Endothelial cell of umbilical vein (primary cell): Measurements from ENCODE around the gene LRG1. TPM values are rescaled to one million over a fixed set of nuclear protein-coding genes. Genes with fewer than 3 reads are reported as not detected.

Experiments used
- BruUV-seq: library from RNA; stranded (reverse); fragments of 400-500 nt; replicated peaks from 2 replicates; lab custom pipeline; 2021; lab: Mats Ljungman, UMichigan
- CTCF ChIA-PET: fragments of 300-600, 350-600 bp; sonication (Branson Sonifier 250); formaldehyde crosslinking; loops from one replicate; lab custom pipeline; 2021; ENCODE audit warnings: antibody characterized with exemption, inconsistent platforms; lab: Charles Lee
- POLR2A ChIA-PET: fragments of 300-600, 350-600 bp; sonication (Branson Sonifier 250); formaldehyde crosslinking; loops from one replicate; lab custom pipeline; 2021; ENCODE audit warnings: antibody characterized with exemption, inconsistent platforms; lab: Charles Lee
- DNase-seq: peaks from one replicate; pipeline ENCODE4 v3.0.0-alpha.2; 2011; ENCODE audit warnings: low read depth, low spot score
- FAIRE-seq: peaks from 2 replicates; lab custom pipeline; 2011; peaks lifted over from hg19 to GRCh38; lab: Jason Lieb, UNC
- H2AFZ ChIP-seq: 2 replicates; pipeline ENCODE4 v1.6.0; 2012; ENCODE audit warnings: low read depth, low read length, control low read depth, inconsistent platforms
- H3K27ac ChIP-seq: 2 replicates; pipeline ENCODE4 v1.5.1; 2011; ENCODE audit warnings: low read depth, mild to moderate bottlenecking, control low read depth, low read length, moderate library complexity; ENCODE audit not compliant: insufficient read depth
- H3K27me3 ChIP-seq, 2 experiments: 2 replicates each; pipeline versions ENCODE4 v1.6.0 to v1.6.1; 2011; ENCODE audit warnings: low read length in 2 of 2, mixed read lengths in 1 of 2; ENCODE audit not compliant: control insufficient read depth in 2 of 2, insufficient read depth in 2 of 2
- H3K36me3 ChIP-seq, 2 experiments: 2 replicates in 1 of 2; 3 replicates in 1 of 2; pipeline ENCODE4 v1.5.1; 2011; ENCODE audit warnings: low read length in 2 of 2, mild to moderate bottlenecking in 1 of 2, moderate library complexity in 1 of 2; ENCODE audit not compliant: control insufficient read depth in 2 of 2, insufficient read depth in 2 of 2; ENCODE audit errors: extremely low read depth in 1 of 2
- H3K4me1 ChIP-seq: 3 replicates; pipeline ENCODE4 v1.5.1; 2011; ENCODE audit warnings: mild to moderate bottlenecking, low read length; ENCODE audit not compliant: control insufficient read depth, insufficient read depth; ENCODE audit errors: extremely low read depth
- H3K4me2 ChIP-seq: 2 replicates; pipeline ENCODE4 v1.6.1; 2011; ENCODE audit warnings: low read length, control low read depth, mixed read lengths; ENCODE audit not compliant: insufficient read depth
- H3K4me3 ChIP-seq, 3 experiments: fragments of 200-600 bp in 1 of 3; sonication (generic), shearing (Covaris generic) in 1 of 3; replicated peaks in 1 of 3; 2 replicates each; pipeline ENCODE4 v1.5.1; 2011 to 2016; ENCODE audit warnings: control low read depth in 3 of 3, low read length in 3 of 3, mild to moderate bottlenecking in 2 of 3, inconsistent platforms in 1 of 3, low read depth in 1 of 3, moderate library complexity in 1 of 3; ENCODE audit not compliant: insufficient read depth in 1 of 3
- H3K79me2 ChIP-seq: 2 replicates; pipeline ENCODE4 v1.6.0; 2012; ENCODE audit warnings: low read length, inconsistent platforms; ENCODE audit not compliant: control insufficient read depth, insufficient read depth
- H3K9ac ChIP-seq: replicated peaks from 2 replicates; pipeline ENCODE3; 2011; ENCODE audit warnings: low read length, control low read depth; ENCODE audit not compliant: insufficient read depth; ENCODE audit errors: extremely low read depth
- H3K9me1 ChIP-seq: replicated peaks from 3 replicates; pipeline ENCODE4 v1.6.0; 2011; ENCODE audit warnings: mild to moderate bottlenecking, low read length; ENCODE audit not compliant: control insufficient read depth, insufficient read depth; ENCODE audit errors: extremely low read depth
- H3K9me3 ChIP-seq: replicated peaks from 2 replicates; pipeline ENCODE4 v1.5.1; 2012; ENCODE audit warnings: low read length, inconsistent platforms; ENCODE audit not compliant: control insufficient read depth, insufficient read depth
- H4K20me1 ChIP-seq: replicated peaks from 2 replicates; pipeline ENCODE3; 2011; ENCODE audit warnings: mild to moderate bottlenecking, low read length; ENCODE audit not compliant: control insufficient read depth, insufficient read depth; ENCODE audit errors: extremely low read depth
- CTCF ChIP-seq, 2 donors: IDR thresholded peaks; 1 replicate in 1 of 2; 2 replicates in 1 of 2; pipeline ENCODE4 v1.5.1; 2011; ENCODE audit warnings: low read length in 2 of 2, mild to moderate bottlenecking in 2 of 2, moderate library complexity in 2 of 2, control low read depth in 1 of 2, inconsistent platforms in 1 of 2, low read depth in 1 of 2; ENCODE audit not compliant: insufficient read depth in 1 of 2; ENCODE audit errors: extremely low read depth in 1 of 2
- EZH2 ChIP-seq: IDR thresholded peaks from 2 replicates; pipeline ENCODE4 v1.6.1; 2012; ENCODE audit warnings: borderline replicate concordance, low read depth, mild to moderate bottlenecking, moderate library complexity, low read length, inconsistent platforms; ENCODE audit not compliant: severe bottlenecking
- FOS ChIP-seq: IDR thresholded peaks from 2 replicates; pipeline ENCODE4 v1.6.1; 2011; ENCODE audit warnings: mild to moderate bottlenecking, low read length, moderate library complexity, borderline replicate concordance; ENCODE audit not compliant: insufficient read depth
- GATA2 ChIP-seq: IDR thresholded peaks from 2 replicates; pipeline ENCODE4 v1.7.0; 2011; ENCODE audit warnings: low read depth, mild to moderate bottlenecking, moderate library complexity, mixed read lengths, low read length; ENCODE audit not compliant: insufficient read length, insufficient read depth
- JUN ChIP-seq: IDR thresholded peaks from 2 replicates; pipeline ENCODE4 v1.6.1; 2011; ENCODE audit warnings: borderline replicate concordance, low read depth; ENCODE audit not compliant: insufficient read length, insufficient read depth
- MAX ChIP-seq: IDR thresholded peaks from 2 replicates; pipeline ENCODE4 v1.6.1; 2011; ENCODE audit not compliant: insufficient read depth, insufficient read length
- MYC ChIP-seq: IDR thresholded peaks from one replicate; pipeline ENCODE4 v1.6.1; 2011; ENCODE audit warnings: mild to moderate bottlenecking, low read depth, low read length
- POLR2A ChIP-seq: IDR thresholded peaks from 2 replicates; pipeline ENCODE4 v1.6.1; 2012; ENCODE audit warnings: low read depth, mild to moderate bottlenecking, control low read depth, low read length
- POLR2AphosphoS5 ChIP-seq: IDR thresholded peaks from 2 replicates; pipeline ENCODE4 v1.6.1; 2012; ENCODE audit warnings: low read depth, mild to moderate bottlenecking, control low read depth, low read length, moderate library complexity; ENCODE audit not compliant: insufficient read depth
- dilution Hi-C: fragments of 300-500 bp; cut with MboI; formaldehyde crosslinking; loops from one replicate; pipeline ENCODE4 v1.15.0; 2019; ENCODE audit warnings: low sequenced_read_pairs; ENCODE audit not compliant: extremely low pct_ligation_motif_present
- intact Hi-C: fragments of 100-400 bp; cut with micrococcal nuclease; formaldehyde crosslinking; loops from one replicate; pipeline ENCODE4 v1.10.0; 2022
- polyA plus RNA-seq, 4 experiments: library from polyadenylated mRNA; depleted of rRNA in 3 of 4; stranded (reverse) in 3 of 4; unstranded in 1 of 4; fragments of >200 nt; gene quantifications; 2 replicates each; pipeline versions ENCODE4 v1.2.1 to v1.2.3, GENCODE V29; 2011 to 2012; ENCODE audit warnings: missing spikeins in 1 of 4
- total RNA-seq: library from RNA; stranded (reverse); gene quantifications from 2 replicates; pipeline ENCODE4 v1.2.3, GENCODE V29; 2021

LRG1 gene
- total and polyA plus RNA-seq, 2 donors (not counting 3 experiments of a cell fraction or from before 2014, with no cell fraction given), result 0.21 to 0.31 TPM

- H3K9ac ChIP-seq, result no peak overlapping the region
- ChIA-PET POLR2A (interaction anchor here (0.6 kb wide), 1 partner anchor 152 kb away, joined by 5 read pairs; no protein-coding TSS in a partner anchor), CTCF (interaction anchor here (1.0 to 4.7 kb wide), 2 partner anchors 9 to 17 kb away, joined by 7 to 54 read pairs; no protein-coding TSS in a partner anchor)
- DNase-seq (no peak), FAIRE-seq (no peak)
- peak overlapping the region; percentile 7 for H3K27ac ChIP-seq
- no peak overlapping the region for H3K4me2 ChIP-seq
- dilution Hi-C loops (no loop called here), intact Hi-C loops (no loop called here)
- no peak overlapping the region for H3K4me3 ChIP-seq
- H3K36me3 ChIP-seq, result peaks cover 3 to 8% of the 10 kb centered on the region in 2 experiments
- H3K9me3 ChIP-seq, result no peaks in the 10 kb centered on the region
- H3K79me2 ChIP-seq, result no peaks in the 10 kb centered on the region
- TF ChIP-seq CTCF (IDR thresholded peaks at IDR 0.05; ENCODE audit: extremely low read depth in 1 of 2, insufficient read depth in 1 of 2, low read depth in 1 of 2, low read length in 2 of 2) (no peak), MYC (no peak)
- H3K27me3 ChIP-seq, result no peaks in the 10 kb centered on the region
- H4K20me1 ChIP-seq, result no peaks in the 10 kb centered on the region
- no TSS peak for BruUV-seq
- H3K4me1 ChIP-seq, result peaks cover 10% of the 10 kb centered on the region
- H2AFZ ChIP-seq, result no peak overlapping the region
- H3K9me1 ChIP-seq, result no peaks in the 10 kb centered on the region
Observed at GRCh38 chr19:4507150-4507452, 32.7 kb downstream of the LRG1 start.

GRCh38 chr19:4506449-4507149 is 33.2 kb downstream of the LRG1 start:
- H2AFZ ChIP-seq, result no peak overlapping the region
- BruUV-seq, result no TSS peak
- no peaks in the 10 kb centered on the region for H3K9me3 ChIP-seq
- peaks cover 3 to 13% of the 10 kb centered on the region in 2 experiments for H3K36me3 ChIP-seq
- peak; percentile 69 for DNase-seq
- no peaks in the 10 kb centered on the region for H3K9me1 ChIP-seq
- H3K4me3 ChIP-seq, result no peak overlapping the region
- intact Hi-C loops, result no loop called here
- POLR2A ChIA-PET, result interaction anchor here (0.6 kb wide), 1 partner anchor 151 kb away, joined by 5 read pairs; no protein-coding TSS in a partner anchor
- TF ChIP-seq POLR2A (no peak), FOS (peak; percentile 88), MYC (no peak), MAX (no peak), EZH2 (no peak), CTCF (IDR thresholded peaks at IDR 0.05; ENCODE audit: extremely low read depth in 1 of 2, insufficient read depth in 1 of 2, low read depth in 1 of 2, low read length in 2 of 2) (no peak), POLR2AphosphoS5 (peak; percentile 31), JUN (peak; percentile 63), GATA2 (no peak)
- H3K79me2 ChIP-seq, result no peaks in the 10 kb centered on the region
- no peaks in the 10 kb centered on the region for H4K20me1 ChIP-seq
- H3K9ac ChIP-seq, result no peak overlapping the region
- CTCF ChIA-PET, result interaction anchor here (1.0 to 4.7 kb wide), 2 partner anchors 10 to 18 kb away, joined by 7 to 54 read pairs; no protein-coding TSS in a partner anchor
- H3K4me2 ChIP-seq, result no peak overlapping the region
- peak; percentile 88 for FAIRE-seq
- H3K27me3 ChIP-seq, result no peaks in the 10 kb centered on the region
- dilution Hi-C loops, result no loop called here
- peak overlapping the region; percentile 7 for H3K27ac ChIP-seq
- H3K4me1 ChIP-seq, result peaks cover 10% of the 10 kb centered on the region
